K562 (cell line): ENCODE results near the gene ZNF224. TPM values are rescaled to one million over a fixed set of nuclear protein-coding genes. Genes with fewer than 3 reads are reported as not detected.

Experiments
- AFF1 ChIP-seq, 2 experiments: fragments of 450-650 bp; IDR thresholded peaks; 2 replicates each; pipeline ENCODE4 v1.6.1; 2018; ENCODE audit warnings: mild to moderate bottlenecking in 2 of 2, low read depth in 1 of 2; ENCODE audit not compliant: partially characterized antibody in 2 of 2
- ATF4 ChIP-seq: fragments of 450-650 bp; formaldehyde crosslinking; IDR thresholded peaks from 2 replicates; pipeline ENCODE4 v1.4.0; 2022; ENCODE audit warnings: mild to moderate bottlenecking, moderate library complexity
- CBX5 ChIP-seq: IDR thresholded peaks from 2 replicates; pipeline ENCODE4 v1.6.1; 2014; ENCODE audit warnings: low read depth, borderline replicate concordance
- CREB3L1 ChIP-seq: fragments of 450-650 bp; IDR thresholded peaks from 2 replicates; pipeline ENCODE4 v1.6.1; 2014; ENCODE audit warnings: low read depth, mild to moderate bottlenecking, moderate library complexity, borderline replicate concordance
- GMEB1 ChIP-seq: fragments of 250-450 bp; sonication (Bioruptor Pico); IDR thresholded peaks from 2 replicates; pipeline ENCODE4 v1.4.0; 2020; ENCODE audit warnings: mild to moderate bottlenecking
- HCFC1 ChIP-seq: IDR thresholded peaks from 2 replicates; pipeline ENCODE4 v1.6.1; 2012; ENCODE audit warnings: low read depth, low read length, improper control_type of control experiment
- MIER1 ChIP-seq: fragments of 450-650 bp; IDR thresholded peaks from 2 replicates; pipeline ENCODE4 v1.6.1; 2016; ENCODE audit warnings: antibody characterized with exemption, mild to moderate bottlenecking, low read depth
- RUNX1 ChIP-seq: sonication (generic); IDR thresholded peaks from 2 replicates; pipeline ENCODE4 v1.6.1; 2016; ENCODE audit warnings: antibody characterized with exemption, low read depth
- SPI1 ChIP-seq: IDR thresholded peaks from 2 replicates; pipeline ENCODE4 v1.6.1; 2011; ENCODE audit warnings: low read depth, low read length, control low read depth, borderline replicate concordance
- ZNF253 ChIP-seq: fragments of 250-450 bp; sonication (Bioruptor Pico); conservative IDR thresholded peaks from 2 replicates; pipeline ENCODE4 v1.6.1; 2021; ENCODE audit warnings: mild to moderate bottlenecking
- polyA plus RNA-seq, 8 experiments: library from polyadenylated mRNA; depleted of rRNA in 4 of 8; stranded (reverse) in 5 of 8; unstranded in 3 of 8; fragments of >200 nt; fragmentation: Nextera tagmentation in 2 of 8; fragmentation: Illumina TruSeq in 1 of 8; extraction: Ambion mirVana in 2 of 8; extraction: Trizol in 1 of 8; gene quantifications; 2 replicates each; pipeline versions ENCODE4 v1.2.1 to v1.2.3, GENCODE V29; 2011 to 2014; ENCODE audit warnings: inconsistent platforms in 1 of 8, missing spikeins in 1 of 8
- total RNA-seq, 7 experiments: library from RNA; depleted of rRNA in 6 of 7; stranded (reverse); fragments of >200 nt in 6 of 7; fragmentation: Illumina TruSeq in 2 of 7; extraction: Trizol in 2 of 7; gene quantifications; 2 replicates each; pipeline versions ENCODE4 v1.2.1 to v1.2.3, GENCODE V29; 2011 to 2021; ENCODE audit warnings: low replicate concordance in 1 of 7

Gene ZNF224
- total and polyA plus RNA-seq, 9 of the 15 experiments (the other 6 are each of a cell fraction or from before 2014, with no cell fraction given), result 4.4 to 15.6 (median 10.0) TPM

- TF ChIP-seq MIER1 (no peak), RUNX1 (no peak), ATF4 (CRISPR knock-in tag) (no peak), AFF1 (IDR thresholded peaks at IDR 0.05; ENCODE audit: low read depth in 1 of 2, partially characterized antibody in 2 of 2) (peak in 1 of 2 experiments; percentile 95), GMEB1 (CRISPR knock-in tag) (peak; percentile 12; the same call in 1 of the 2 replicates), SPI1 (peak; percentile 41; the same call in 1 of the 2 replicates), HCFC1 (peak; percentile 85), CREB3L1 (peak; percentile 58; the same call in 1 of the 2 replicates), ZNF253 (CRISPR knock-in tag) (no peak), CBX5 (0 out of 2 replicates have a peak, but pooled peaks have one; percentile 51)
These were observed 42.3 kb upstream of the ZNF224 start, which contains the start of gene ZNF223 (continued) for GRCh38 chr19:44051650-44052402.
